K562 (cell line): ENCODE measurements around the gene HIVEP3. TPM values are rescaled to one million over a fixed set of nuclear protein-coding genes. Genes with fewer than 3 reads are reported as not detected.
A peak's percentile ranks its signal among the peaks of the same experiment; 100 is the strongest.

Source experiments
- CCNT2 ChIP-seq: IDR thresholded peaks from 2 replicates; pipeline ENCODE4 v1.6.1; 2011; ENCODE audit warnings: borderline replicate concordance, low read depth, mild to moderate bottlenecking, moderate library complexity, mixed read lengths, low read length; ENCODE audit not compliant: insufficient read length; ENCODE audit errors: extremely low read depth
- DACH1 ChIP-seq: fragments of 450-650 bp; IDR thresholded peaks from 2 replicates; pipeline ENCODE4 v1.6.1; 2018; ENCODE audit not compliant: partially characterized antibody
- E2F4 ChIP-seq: sonication (generic); formaldehyde crosslinking; IDR thresholded peaks from 2 replicates; pipeline ENCODE4 v1.8.0; 2022; ENCODE audit warnings: mild to moderate bottlenecking, low read depth, missing genetic modification reagents
- GTF2A2 ChIP-seq: IDR thresholded peaks from 2 replicates; pipeline ENCODE4 v1.6.1; 2016; ENCODE audit warnings: mild to moderate bottlenecking, missing genetic modification characterization, missing compliant biosample characterization
- IRF9 ChIP-seq: fragments of 450-650 bp; IDR thresholded peaks from 2 replicates; pipeline ENCODE4 v1.6.1; 2016; ENCODE audit warnings: missing biosample characterization, missing genetic modification characterization
- JUN ChIP-seq, 2 experiments: sonication (generic) in 1 of 2; formaldehyde crosslinking in 1 of 2; IDR thresholded peaks; 2 replicates each; pipeline versions ENCODE4 v1.6.1 to v1.8.0; 2012 to 2022; ENCODE audit warnings: borderline replicate concordance in 2 of 2, mild to moderate bottlenecking in 2 of 2, improper control_type of control experiment in 1 of 2, low read depth in 1 of 2, low read length in 1 of 2, missing genetic modification reagents in 1 of 2
- REST ChIP-seq, 2 experiments: fragments of 450-650 bp; formaldehyde crosslinking in 1 of 2; IDR thresholded peaks; 2 replicates each; pipeline versions ENCODE4 v1.4.0 to v1.6.1; 2014 to 2020; ENCODE audit warnings: mild to moderate bottlenecking in 2 of 2, borderline replicate concordance in 1 of 2, low read depth in 1 of 2
- SP1 ChIP-seq: sonication (generic); formaldehyde crosslinking; IDR thresholded peaks from 2 replicates; pipeline ENCODE4 v1.8.1; 2022; ENCODE audit warnings: mild to moderate bottlenecking, missing genetic modification reagents
- SPI1 ChIP-seq: IDR thresholded peaks from 2 replicates; pipeline ENCODE4 v1.6.1; 2011; ENCODE audit warnings: low read depth, low read length, control low read depth, borderline replicate concordance
- ZBTB33 ChIP-seq: sonication (generic); formaldehyde crosslinking; IDR thresholded peaks from 2 replicates; pipeline ENCODE4 v1.8.1; 2023; ENCODE audit warnings: mild to moderate bottlenecking, missing genetic modification reagents
- ZC3H4 ChIP-seq: sonication (generic); formaldehyde crosslinking; IDR thresholded peaks from 2 replicates; pipeline ENCODE4 v1.9.0; 2021; ENCODE audit warnings: missing genetic modification reagents, borderline replicate concordance
- ZKSCAN3 ChIP-seq: fragments of 250-450 bp; sonication (Bioruptor Pico); IDR thresholded peaks from 2 replicates; pipeline ENCODE4 v1.4.0; 2020
- ZNF12 ChIP-seq: sonication (generic); formaldehyde crosslinking; IDR thresholded peaks from 2 replicates; pipeline ENCODE4 v1.4.0; 2020; ENCODE audit warnings: mild to moderate bottlenecking, missing genetic modification reagents
- polyA plus RNA-seq, 8 experiments: library from polyadenylated mRNA; depleted of rRNA in 4 of 8; stranded (reverse) in 5 of 8; unstranded in 3 of 8; fragments of >200 nt; fragmentation: Nextera tagmentation in 2 of 8; fragmentation: Illumina TruSeq in 1 of 8; extraction: Ambion mirVana in 2 of 8; extraction: Trizol in 1 of 8; gene quantifications; 2 replicates each; pipeline versions ENCODE4 v1.2.1 to v1.2.3, GENCODE V29; 2011 to 2014; ENCODE audit warnings: inconsistent platforms in 1 of 8, missing spikeins in 1 of 8
- total RNA-seq, 7 experiments: library from RNA; depleted of rRNA in 6 of 7; stranded (reverse); fragments of >200 nt in 6 of 7; fragmentation: Illumina TruSeq in 2 of 7; extraction: Trizol in 2 of 7; gene quantifications; 2 replicates each; pipeline versions ENCODE4 v1.2.1 to v1.2.3, GENCODE V29; 2011 to 2021; ENCODE audit warnings: low replicate concordance in 1 of 7

HIVEP3 gene
- total and polyA plus RNA-seq, 9 of the 15 experiments (the other 6 are each of a cell fraction or from before 2014, with no cell fraction given), result 0.09 to 0.58 (median 0.34) TPM; not detected in 1

- TF ChIP-seq DACH1 (no peak), IRF9 (no peak), REST (IDR thresholded peaks at IDR 0.05; ENCODE audit: borderline replicate concordance) (no peak), REST (CRISPR knock-in tag; IDR thresholded peaks at IDR 0.05; ENCODE audit: low read depth) (no peak), SPI1 (0 out of 2 replicates have a peak, but pooled peaks have one; percentile 21), CCNT2 (no peak), ZBTB33 (no peak), ZC3H4 (CRISPR knock-in tag) (no peak), E2F4 (no peak), JUN (IDR thresholded peaks at IDR 0.05; ENCODE audit: borderline replicate concordance, low read depth, low read length) (0 out of 2 replicates have a peak, but pooled peaks have one; percentile 15), JUN (CRISPR knock-in tag; IDR thresholded peaks at IDR 0.05; ENCODE audit: borderline replicate concordance) (no peak), ZNF12 (CRISPR knock-in tag) (peak; percentile 100), ZKSCAN3 (CRISPR knock-in tag) (no peak), GTF2A2 (tag) (no peak), SP1 (CRISPR knock-in tag) (no peak)
These were observed 414.3 kb downstream of the HIVEP3 start (continued) for GRCh38 chr1:41504114-41505035.
